GM21423 (cell line): ENCODE data around the gene INAFM1.
"Not testable (repeated sequence)": the region's sequence is repeated elsewhere in the genome, so short reads cannot be mapped to it uniquely, and the experiment has no call there.

Experiments used
- ATAC-seq: cut with Tn5 transposase; IDR thresholded peaks from one replicate; pipeline ENCODE4 v1.9.1; 2021; ENCODE audit warnings: mild to moderate bottlenecking, moderate library complexity; ENCODE audit not compliant: unreplicated experiment

Gene INAFM1

DNA sequence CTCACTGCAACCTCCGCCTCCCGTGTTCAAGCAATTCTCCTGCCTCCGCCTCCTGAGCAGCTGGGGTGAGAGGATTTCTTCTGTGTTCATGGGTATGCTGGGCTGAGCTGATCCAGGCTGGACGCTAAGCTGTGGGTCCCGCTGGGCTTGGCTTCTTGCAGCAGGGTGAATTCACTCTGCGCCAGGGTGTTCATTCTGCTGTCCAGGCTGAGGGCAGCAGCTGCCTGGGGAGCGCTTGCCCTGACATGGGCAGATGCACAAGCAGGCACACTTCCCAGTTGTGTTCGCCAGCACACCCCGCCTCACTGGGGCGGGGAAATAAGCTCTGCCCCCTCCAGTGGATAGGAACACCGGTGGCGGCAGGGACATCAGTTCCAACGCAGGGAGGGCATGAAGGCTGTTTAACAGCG lies 7.3 kb upstream of the INAFM1 start:
- no peak for ATAC-seq

DNA sequence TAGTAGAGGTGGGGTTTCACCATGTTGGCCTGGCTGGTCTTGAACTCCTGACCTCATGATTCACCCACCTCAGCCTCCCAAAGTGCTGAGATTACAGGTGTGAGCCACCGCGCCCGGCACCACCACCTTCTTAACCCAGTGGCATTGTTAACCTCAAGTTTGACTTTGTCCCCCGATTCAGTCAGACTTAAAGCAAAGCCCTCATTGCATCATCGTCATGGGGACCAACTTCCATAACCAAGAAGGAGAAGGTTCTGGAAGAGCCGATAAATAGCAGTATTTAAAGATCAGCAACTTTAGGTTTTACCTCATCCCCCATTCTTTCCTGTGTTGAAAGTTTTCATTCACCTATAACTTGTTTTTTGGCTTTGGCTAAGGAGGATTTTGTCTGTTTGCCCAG lies 6.7 kb upstream of the INAFM1 start:
- ATAC-seq, result no peak

DNA sequence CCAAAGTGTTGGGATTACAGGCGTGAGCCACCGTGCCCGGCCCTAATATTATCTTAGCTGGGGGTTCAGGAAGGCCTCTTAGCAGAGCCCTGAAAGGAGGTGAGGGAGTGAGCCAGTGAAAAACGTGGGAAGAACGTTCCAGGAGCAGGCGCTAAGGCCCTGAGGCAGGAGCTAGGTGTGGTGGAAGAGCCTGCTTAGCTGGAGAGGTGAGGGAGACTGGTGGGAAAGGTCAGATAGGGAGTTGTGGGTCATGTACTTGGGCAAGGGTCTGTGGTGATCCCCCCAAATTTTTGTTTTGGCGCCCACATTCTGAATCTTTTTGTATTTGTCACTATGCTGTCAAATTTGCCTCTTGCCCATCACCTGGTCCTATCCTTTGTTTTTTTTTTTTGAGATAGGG lies 5.1 kb upstream of the INAFM1 start:
- no peak for ATAC-seq

DNA sequence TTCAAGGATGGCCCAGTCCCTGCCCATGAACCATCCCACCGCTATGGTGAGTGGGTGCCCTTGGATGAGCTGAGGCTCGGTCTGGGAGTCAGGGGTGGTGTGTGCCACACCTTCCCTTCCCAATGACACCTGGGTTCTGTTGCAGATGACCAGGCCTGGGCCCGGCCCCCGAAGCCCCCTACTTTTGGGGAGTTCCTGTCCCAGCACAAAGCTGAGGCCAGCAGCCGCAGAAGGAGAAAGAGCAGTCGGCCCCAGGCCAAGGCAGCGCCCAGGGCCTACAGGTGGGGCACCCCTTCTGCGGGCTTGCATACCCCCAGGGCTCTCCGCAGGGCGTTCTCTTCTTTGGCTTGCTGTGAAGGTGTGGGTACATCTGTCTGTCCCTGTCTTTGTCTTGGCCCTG lies 4.3 kb upstream of the INAFM1 start:
- ATAC-seq, result no peak

DNA sequence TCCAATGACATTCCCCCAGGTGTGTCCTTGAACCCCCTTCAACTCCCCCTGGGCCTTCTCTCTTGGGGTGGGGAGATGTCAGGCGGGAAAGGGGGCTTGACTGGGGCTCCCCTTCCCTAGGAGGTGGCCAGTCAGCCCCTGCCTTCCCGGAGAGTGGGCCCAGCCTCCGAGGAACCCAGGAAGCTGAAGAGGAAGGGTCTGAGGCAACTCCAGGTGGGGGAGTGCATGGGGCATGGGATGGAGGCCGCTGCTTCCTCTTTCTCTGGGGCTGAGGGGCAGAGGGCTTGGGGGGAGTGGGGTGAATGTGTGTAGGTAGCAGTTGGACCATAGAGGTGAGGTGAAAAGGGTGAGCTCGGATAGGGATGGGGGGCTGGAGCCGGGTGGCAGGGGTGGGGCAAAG lies 2.7 kb upstream of the INAFM1 start:
- no peak for ATAC-seq

DNA sequence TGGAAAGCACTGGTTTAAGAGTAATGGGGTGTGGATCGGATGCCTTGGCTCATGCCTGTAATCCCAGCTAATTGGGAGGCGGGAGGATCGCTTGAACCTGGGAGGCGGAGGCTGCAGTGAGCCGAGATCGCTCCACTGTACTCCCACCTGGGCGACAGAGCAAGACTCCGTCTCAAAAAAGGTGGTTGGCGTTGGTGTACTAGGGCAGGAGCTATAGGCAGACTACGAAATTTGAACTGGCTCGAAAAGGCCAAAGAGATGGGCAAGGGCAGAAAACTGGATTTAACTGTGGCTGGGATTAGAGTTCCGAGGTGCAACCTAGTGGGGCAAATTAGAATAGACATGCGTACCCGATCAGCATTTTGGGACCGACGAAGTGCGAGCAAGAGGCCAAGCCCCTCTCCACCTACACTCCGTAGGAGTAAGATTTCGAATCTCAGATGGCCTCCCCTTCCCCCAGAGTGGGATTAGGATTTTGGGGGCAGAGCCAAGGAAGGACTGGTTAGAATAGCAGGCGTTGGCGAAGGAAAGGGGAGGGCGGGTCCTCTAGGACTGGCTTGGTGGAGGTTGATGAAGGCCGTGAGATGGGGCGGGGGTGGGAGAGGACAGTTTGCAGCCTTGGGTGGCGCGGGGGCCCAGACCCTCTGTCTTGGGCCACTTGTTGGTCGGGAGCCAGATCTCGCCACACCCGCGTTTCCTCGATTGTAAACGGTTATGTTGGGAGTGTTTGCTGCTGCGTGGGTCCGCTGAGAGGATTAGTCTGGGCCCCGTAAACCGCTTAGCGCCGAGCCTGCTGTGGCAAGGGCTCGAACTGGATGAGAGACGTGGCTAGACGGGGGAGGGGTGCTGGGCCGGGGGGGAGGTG lies 2.0 kb upstream of the INAFM1 start:
- no peak for ATAC-seq

DNA sequence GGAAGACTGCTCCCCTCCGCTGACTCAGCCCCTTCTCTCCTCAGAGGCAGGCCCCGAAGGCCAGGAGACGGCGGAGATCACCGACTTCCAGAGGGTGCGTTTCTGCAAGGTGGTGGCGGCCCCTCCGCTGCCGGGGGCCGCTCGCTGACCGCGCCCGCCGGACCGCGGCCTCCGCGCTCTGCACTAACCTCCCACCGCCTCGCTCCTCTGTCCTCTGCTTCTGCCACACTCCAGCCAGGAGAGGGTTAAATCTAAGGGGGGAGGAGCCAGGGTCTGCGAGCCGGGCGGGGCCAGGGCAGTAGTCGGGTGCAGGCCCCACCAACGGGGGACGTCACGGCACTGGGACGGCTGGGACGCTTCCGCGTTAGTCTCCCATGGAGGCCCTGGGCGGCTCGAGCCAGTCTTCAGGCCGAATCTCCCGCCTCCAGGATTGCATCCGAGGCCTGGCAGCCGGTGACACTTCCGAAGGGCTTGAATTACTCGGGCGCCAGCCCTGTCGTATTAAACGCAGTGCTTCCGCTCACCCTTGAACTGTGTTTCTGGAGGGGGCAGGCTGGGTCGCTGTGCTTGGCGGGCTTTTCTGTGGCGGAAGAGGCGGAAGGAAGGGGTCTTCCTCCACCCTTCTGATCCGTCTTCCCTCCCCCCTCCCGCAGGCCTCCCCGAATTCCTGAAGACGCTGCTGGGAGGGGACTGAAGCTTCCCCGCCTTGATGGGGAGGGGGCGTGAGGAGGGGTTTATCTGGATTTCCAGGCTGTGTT lies 1.2 kb upstream of the INAFM1 start:
- peak; percentile 64 for ATAC-seq

DNA sequence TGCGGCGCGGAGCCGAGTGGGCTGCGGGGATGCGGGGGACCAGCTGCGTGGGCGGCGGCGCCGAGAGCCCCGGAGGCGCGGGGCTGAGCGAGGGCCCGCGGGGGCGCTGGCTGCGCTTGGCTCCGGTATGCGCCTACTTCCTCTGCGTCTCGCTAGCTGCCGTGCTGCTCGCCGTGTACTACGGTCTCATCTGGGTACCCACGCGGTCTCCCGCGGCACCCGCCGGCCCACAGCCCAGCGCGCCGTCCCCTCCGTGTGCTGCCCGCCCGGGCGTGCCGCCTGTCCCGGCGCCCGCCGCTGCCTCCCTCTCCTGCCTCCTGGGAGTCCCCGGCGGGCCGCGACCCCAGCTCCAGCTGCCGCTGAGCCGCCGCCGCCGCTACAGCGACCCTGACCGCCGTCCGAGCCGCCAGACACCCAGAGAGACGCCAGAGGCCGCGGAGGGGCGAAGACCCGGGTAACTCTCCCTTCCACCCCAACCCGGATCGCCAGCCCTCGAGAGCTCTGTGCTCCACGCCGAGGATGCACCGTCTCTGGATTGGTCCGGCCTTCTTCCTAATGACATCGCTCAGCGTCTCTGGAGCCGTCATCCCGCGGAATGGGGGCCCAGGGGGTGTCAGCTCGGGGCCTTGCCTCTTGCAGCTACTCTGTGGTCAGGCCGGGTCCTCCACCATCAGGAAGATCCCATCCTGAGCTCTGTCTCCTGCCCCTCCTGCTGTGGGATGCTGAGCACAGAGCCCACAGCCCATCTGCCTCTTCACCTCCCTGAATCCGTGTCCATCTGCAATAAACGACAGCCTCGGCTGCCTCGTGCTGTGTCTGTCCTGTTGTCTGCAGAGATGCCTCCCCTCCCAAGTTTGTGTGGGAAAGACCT lies 441 bp downstream of the INAFM1 start:
- ATAC-seq, result no peak

DNA sequence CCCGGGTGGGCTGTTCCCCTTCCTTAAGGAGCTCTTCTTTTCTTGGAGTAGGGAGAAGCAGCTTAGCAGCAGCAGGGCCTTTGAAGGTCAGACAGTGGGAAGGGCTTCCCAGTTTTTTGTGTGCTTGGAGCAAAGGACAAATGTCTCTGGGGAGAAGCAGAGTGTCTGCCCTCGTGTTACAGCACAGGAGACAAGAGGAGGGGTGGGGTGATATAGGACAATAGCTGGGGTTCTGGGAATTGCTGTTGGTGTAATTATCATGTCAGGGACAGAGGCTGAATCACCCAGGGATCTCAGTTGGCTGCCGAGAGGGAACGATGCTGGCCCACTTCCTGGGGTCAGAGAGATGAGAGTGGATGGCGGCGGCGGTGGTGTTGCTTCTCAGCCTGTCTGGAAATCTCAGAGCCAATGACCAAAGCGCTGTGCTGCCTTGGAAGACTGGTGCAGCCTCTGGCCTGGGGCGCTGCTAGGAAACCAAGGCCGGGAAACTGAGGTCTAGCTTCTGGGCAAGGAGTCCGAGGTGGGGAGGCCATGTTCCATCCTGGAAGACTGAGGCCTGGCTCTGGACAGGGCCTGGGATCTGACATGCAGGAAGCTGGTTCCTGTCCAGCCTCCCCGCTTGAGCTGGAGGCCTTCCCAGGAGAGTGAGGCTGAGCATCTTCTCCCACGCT lies 1.2 kb downstream of the INAFM1 start:
- ATAC-seq, result no peak

DNA sequence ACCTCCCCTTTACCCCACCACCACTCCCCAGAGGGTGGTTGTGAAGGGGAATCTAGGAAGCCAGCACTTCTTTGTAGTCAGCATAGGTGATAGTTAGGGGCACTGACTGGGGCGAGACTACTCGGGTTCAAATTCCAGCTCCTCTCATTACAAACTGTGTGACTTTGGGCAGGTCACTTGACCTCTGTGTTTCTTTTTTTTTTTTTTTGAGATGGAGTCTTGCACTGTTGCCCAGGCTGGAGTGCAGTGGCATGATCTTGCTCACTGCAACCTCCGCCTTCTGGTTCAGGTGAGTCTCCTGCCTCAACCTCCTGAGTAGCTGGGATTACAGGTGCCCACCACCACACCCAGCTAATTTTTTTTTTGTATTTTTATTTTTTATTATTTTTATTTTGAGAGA lies 1.8 kb downstream of the INAFM1 start:
- ATAC-seq, result not testable (repeated sequence)

DNA sequence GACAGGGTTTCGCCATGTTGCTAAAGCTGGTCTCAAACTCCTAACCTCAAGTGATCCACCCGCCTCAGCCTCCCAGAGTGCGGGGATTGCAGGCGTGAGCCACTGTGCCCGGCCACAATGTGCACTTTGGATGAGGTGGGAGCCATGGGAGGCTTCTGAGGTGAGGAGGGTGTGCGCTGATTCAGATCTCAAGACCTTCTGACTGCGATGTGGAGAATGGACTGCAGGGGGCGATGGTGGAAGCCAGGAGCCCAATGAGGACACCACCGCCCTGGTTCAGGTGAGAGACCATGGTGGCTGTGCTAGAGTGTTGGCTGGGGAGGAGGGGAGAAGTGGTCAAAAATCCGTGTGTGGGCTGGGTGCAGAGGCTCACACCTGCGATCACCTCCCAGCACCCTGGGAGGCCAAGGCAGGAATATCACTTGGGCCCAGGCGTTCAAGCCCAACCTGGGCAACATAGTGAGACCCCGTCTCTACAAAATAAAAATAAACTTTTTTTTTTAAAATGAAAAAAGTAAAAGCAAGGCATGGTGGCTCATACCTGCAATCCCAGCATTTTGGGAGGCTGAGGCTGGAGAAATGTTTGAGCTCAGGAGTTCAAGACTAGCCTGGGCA lies 5.6 kb downstream of the INAFM1 start:
- no peak for ATAC-seq

DNA sequence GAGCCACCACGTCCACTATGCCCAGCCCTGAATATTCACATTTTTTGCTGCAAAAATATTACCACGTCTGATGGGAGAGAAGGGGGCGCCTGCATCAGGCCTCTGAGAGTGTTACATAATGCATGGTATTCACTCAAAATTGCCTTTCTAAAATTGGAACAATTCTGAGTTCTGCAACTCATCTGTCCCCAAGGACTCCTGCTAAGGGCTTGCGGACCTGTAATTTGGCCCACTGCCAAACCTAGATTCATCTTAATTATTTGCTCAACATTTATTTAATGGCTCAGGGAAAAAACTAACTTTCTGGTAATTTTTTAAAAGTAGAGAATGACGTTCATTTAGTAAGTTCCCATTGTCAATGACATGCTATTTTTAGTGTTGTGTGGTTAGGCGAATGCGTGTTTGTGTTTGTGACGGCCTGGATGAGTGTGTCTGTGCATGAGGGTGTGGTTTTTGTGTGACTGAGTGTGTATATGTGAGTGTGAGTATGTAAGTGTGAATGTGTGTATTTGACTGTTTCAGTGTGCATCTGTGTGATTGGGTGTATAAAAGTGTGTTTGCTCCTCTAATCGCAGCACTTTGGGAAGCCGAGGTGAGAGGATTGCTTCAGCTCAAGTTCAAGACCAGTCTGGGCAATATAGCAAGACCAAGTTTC lies 8.8 kb downstream of the INAFM1 start:
- no peak for ATAC-seq

DNA sequence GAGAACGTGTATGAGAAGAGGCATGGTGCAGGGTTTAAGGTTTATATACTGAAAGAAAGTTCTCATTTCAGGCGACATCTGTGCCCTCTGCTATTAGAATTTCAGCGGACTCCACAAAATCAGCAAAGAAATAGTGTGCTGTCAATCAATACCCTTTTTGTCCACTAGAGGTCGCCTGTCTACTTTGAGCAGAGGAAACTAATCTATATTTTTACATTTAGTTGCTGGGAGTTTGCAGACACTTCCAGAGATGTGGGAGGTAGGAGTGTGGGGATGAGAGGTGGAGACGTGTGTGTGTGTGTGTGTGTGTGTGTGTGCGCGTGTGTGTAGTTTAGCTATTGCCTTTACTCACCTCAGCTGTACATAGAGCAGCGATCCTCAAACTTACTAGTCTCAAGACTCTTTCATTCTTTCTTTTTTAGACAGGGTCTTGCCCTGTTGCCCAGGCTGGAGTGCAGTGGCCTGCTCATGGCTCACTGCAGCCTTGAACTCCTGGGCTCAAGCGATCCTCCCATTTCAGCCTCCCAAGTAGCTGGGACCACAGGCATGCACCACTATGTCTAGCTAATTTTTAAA lies 9.7 kb downstream of the INAFM1 start:
- no peak for ATAC-seq

DNA sequence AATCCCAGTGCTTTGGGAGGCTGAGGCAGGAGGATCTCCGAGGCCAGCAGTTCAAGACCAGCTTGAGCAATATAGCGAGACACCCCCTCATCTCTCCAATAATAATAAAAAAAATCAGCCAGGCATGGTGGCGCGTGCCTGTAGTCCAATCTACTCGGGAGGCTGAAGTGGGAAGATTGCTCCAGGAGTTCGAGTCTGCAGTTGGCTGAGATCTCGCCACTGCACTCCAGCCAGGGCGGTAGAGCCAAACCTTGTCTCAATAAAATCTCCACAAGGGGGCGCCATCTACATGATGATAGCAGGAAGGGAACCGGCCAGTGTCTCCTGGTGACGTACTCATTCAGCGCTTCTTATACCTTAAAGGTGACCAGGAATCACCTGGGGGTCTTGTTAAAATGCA lies 21.4 kb downstream of the INAFM1 start:
- no peak for ATAC-seq

DNA sequence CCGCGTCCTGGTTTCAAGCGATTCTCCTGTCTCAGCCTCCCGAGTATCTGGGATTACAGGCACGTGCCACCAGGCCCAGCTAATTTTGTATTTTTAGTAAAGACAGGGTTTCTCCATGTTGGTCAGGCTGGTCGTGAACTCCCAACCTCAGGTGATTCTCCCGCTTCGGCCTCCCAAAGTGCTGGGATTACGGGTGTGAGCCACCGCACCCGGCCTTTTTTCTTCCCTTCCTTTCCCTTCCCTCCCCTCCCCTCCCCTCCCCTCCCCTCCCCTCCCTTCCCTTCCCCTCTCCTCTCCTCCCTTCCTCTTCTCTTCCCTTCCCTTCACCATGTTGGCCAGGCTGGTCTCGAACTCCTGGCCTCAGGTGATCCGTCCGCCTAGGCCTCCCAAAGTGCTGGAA lies 26.2 kb downstream of the INAFM1 start:
- ATAC-seq, result not testable (repeated sequence)

DNA sequence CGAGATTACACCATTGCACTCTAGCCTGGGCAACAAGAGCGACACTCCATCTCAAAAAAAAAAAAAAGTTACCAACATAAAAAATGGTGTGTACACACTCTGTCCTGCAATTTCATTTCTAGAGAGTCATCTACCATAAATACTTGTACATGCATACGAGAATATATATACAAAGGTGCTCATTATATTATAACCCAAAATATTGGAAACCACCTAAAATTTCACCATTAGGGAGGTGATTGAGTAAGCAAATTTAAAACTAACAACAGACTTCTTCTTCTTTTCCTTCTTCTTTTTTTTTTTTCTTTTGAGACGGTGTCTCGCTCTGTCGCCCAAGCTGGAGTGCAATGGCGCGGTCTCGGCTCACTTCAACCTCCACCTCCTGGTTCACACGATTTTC lies 27.6 kb downstream of the INAFM1 start:
- no peak for ATAC-seq

DNA sequence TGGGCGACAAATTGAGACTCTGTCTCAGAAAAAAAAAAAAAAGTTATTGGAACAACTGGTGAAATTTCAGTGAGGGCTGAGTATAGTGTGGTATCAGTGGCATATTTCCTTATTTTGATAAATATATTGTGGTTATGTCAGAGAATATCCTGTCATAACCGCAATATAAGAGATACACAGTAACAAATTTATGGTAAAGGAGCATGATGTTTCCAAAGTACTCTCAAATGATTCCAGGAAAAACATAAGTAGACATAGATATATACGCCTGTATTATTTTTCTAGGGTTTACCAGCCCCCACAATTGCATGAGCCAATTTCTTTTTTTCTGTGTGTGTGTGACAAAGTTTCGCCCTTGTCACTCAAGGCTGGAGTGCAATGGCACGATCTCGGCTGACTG lies 29.3 kb downstream of the INAFM1 start:
- no peak for ATAC-seq

DNA sequence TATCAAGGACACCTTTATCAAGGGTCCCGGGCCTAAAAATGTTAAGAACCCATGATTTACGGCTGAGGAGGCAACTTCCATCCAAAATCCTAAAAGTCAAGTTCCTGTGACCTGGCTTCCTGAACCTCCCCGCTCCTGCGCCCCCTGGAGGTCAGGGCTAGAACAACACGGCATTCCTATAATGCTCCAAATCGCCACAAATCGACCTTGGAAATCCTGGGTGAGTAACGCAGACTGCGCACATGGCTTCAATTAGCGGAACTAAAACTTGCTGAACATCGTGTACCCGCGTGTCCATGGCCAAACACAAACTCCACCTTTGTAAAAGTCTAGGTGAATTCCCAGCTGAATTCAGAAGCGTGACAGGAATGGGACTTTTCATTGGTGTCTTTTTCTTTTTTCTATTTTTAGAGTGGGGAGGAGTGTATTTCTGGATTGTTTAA lies 30.6 kb downstream of the INAFM1 start:
- ATAC-seq, result no peak

DNA sequence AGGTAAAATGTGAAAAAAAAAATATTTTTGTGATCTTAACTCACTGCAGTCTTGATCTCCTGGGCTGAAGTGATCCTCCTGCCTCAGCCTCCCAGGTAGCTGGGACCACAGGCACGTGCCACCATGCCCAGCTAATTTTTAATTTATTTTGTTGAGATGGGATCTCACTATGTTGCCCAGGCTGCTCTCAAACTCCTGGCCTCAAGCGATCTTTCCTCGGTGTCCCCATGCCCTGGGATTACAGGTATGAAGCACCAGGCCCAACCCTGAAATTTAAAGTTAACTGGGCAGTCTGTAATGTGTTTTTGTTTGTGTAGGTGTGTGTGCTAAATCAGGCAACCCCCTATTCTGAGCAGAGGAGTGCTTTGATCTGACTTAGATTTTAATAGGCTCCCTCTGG lies 31.6 kb downstream of the INAFM1 start:
- ATAC-seq, result no peak
